CD14-positive monocyte (primary cell): Measurements from ENCODE around the gene TAX1BP1. TPM values are rescaled to one million over a fixed set of nuclear protein-coding genes. Genes with fewer than 3 reads are reported as not detected.

Experiments used
- DNase-seq, 3 donors: peaks; one replicate each; pipeline ENCODE4 v3.0.0-alpha.2; 2011 to 2022
- H2AFZ ChIP-seq: 2 replicates; pipeline ENCODE4 v1.6.0; 2012; ENCODE audit warnings: mild to moderate bottlenecking, low read depth, low read length, inconsistent platforms; ENCODE audit not compliant: insufficient read depth, poor library complexity, severe bottlenecking
- H3K27ac ChIP-seq, 2 donors: 1 replicate in 1 of 2; 2 replicates in 1 of 2; pipeline ENCODE4 v1.5.1; 2012 to 2013; ENCODE audit warnings: low read length in 2 of 2, control low read depth in 1 of 2, inconsistent platforms in 1 of 2, low read depth in 1 of 2, mild to moderate bottlenecking in 1 of 2
- H3K27me3 ChIP-seq, 2 donors: one replicate each; pipeline versions ENCODE4 v1.6.0 to v1.6.1; 2011 to 2013; ENCODE audit warnings: low read length in 2 of 2; ENCODE audit not compliant: control insufficient read depth in 2 of 2, insufficient read depth in 2 of 2
- H3K36me3 ChIP-seq, 2 donors: replicated peaks in 1 of 2; 1 replicate in 1 of 2; 2 replicates in 1 of 2; pipeline versions ENCODE4 v1.5.1 to v1.6.1; 2012 to 2013; ENCODE audit warnings: low read length in 2 of 2, control low read depth in 1 of 2, inconsistent platforms in 1 of 2, mild to moderate bottlenecking in 1 of 2; ENCODE audit not compliant: insufficient read depth in 2 of 2, control insufficient read depth in 1 of 2
- H3K4me1 ChIP-seq, 2 donors: 1 replicate in 1 of 2; 2 replicates in 1 of 2; pipeline versions ENCODE4 v1.5.1 to v1.6.1; 2012 to 2013; ENCODE audit warnings: low read length in 2 of 2, control low read depth in 1 of 2, inconsistent platforms in 1 of 2, mild to moderate bottlenecking in 1 of 2, moderate library complexity in 1 of 2; ENCODE audit not compliant: insufficient read depth in 2 of 2, control insufficient read depth in 1 of 2
- H3K4me2 ChIP-seq: replicated peaks from 2 replicates; pipeline ENCODE3; 2012; ENCODE audit warnings: low read length, moderate library complexity, mild to moderate bottlenecking; ENCODE audit not compliant: poor library complexity, severe bottlenecking; ENCODE audit errors: extremely low read depth
- H3K4me3 ChIP-seq, 3 experiments: fragments of 200-600 bp in 1 of 3; sonication (generic) in 1 of 3; replicated peaks in 1 of 3; 1 replicate in 2 of 3; 2 replicates in 1 of 3; pipeline ENCODE4 v1.5.1; 2011 to 2013; ENCODE audit warnings: low read length in 3 of 3, mild to moderate bottlenecking in 3 of 3, control low read depth in 2 of 3, low read depth in 2 of 3, inconsistent platforms in 1 of 3, moderate library complexity in 1 of 3
- H3K79me2 ChIP-seq: 2 replicates; pipeline ENCODE4 v1.6.0; 2012; ENCODE audit warnings: mild to moderate bottlenecking, control low read depth, inconsistent platforms, low read length, moderate library complexity; ENCODE audit not compliant: insufficient read depth
- H3K9ac ChIP-seq: 2 replicates; pipeline ENCODE4 v1.6.0; 2017; ENCODE audit warnings: low read length, mild to moderate bottlenecking; ENCODE audit not compliant: insufficient read depth, poor library complexity, severe bottlenecking
- H3K9me3 ChIP-seq, 2 donors: replicated peaks in 1 of 2; 1 replicate in 1 of 2; 2 replicates in 1 of 2; pipeline versions ENCODE4 v1.5.1 to v1.6.1; 2012 to 2013; ENCODE audit warnings: low read length in 2 of 2, control low read depth in 1 of 2; ENCODE audit not compliant: control insufficient read depth in 1 of 2, insufficient read depth in 1 of 2
- H4K20me1 ChIP-seq: 2 replicates; pipeline ENCODE4 v1.6.0; 2012; ENCODE audit warnings: mild to moderate bottlenecking, low read length, control low read depth, moderate library complexity; ENCODE audit not compliant: insufficient read depth
- H3K27ac Mint-ChIP-seq, 7 donors: one replicate each; pipeline ENCODE4 v1.8.0; 2020; ENCODE audit warnings: mild to moderate bottlenecking in 7 of 7, mixed read lengths in 7 of 7, moderate library complexity in 6 of 7, inconsistent platforms in 2 of 7
- H3K27me3 Mint-ChIP-seq, 3 donors: one replicate each; pipeline ENCODE4 v1.8.0; 2021 to 2022; ENCODE audit warnings: low read depth in 3 of 3, mild to moderate bottlenecking in 3 of 3, mixed read lengths in 3 of 3, moderate library complexity in 3 of 3, inconsistent platforms in 1 of 3
- H3K36me3 Mint-ChIP-seq, 2 donors: one replicate each; pipeline ENCODE4 v1.8.0; 2020; ENCODE audit warnings: mixed read lengths in 2 of 2, inconsistent platforms in 1 of 2, mild to moderate bottlenecking in 1 of 2
- H3K4me1 Mint-ChIP-seq: one replicate; pipeline ENCODE4 v1.8.0; 2020; ENCODE audit warnings: mild to moderate bottlenecking, mixed read lengths
- H3K4me3 Mint-ChIP-seq, 2 donors: one replicate each; pipeline ENCODE4 v1.8.0; 2020; ENCODE audit warnings: mild to moderate bottlenecking in 2 of 2, mixed read lengths in 2 of 2, moderate library complexity in 1 of 2
- H3K9me3 Mint-ChIP-seq, 7 donors: one replicate each; pipeline ENCODE4 v1.8.0; 2020 to 2022; ENCODE audit warnings: mixed read lengths in 7 of 7, mild to moderate bottlenecking in 6 of 7, moderate library complexity in 6 of 7, inconsistent platforms in 2 of 7
- CTCF ChIP-seq: fragments of 200-600 bp; IDR thresholded peaks from one replicate; pipeline ENCODE4 v1.8.0; 2022; ENCODE audit warnings: antibody characterized with exemption, mild to moderate bottlenecking
- WGBS: methylation state at CpG from one replicate; pipeline ENCODE4 v1.1.5; 2013; ENCODE audit warnings: missing lambda C conversion rate; ENCODE audit not compliant: insufficient coverage; 5-methylcytosine and 5-hydroxymethylcytosine counted together
- intact Hi-C, 2 donors: fragments of 100-400 bp; cut with micrococcal nuclease; formaldehyde crosslinking; loops; one replicate each; pipeline versions ENCODE4 v1.15.0 to v1.15.1; 2023
- polyA plus RNA-seq, 3 donors: library from polyadenylated mRNA; depleted of rRNA in 1 of 3; unstranded in 2 of 3; stranded (reverse) in 1 of 3; fragments of 300-500 nt in 2 of 3; fragments of >200 nt in 1 of 3; fragmentation: Illumina TruSeq in 2 of 3; gene quantifications; 1 replicate in 2 of 3; 2 replicates in 1 of 3; pipeline ENCODE4 v1.2.3, GENCODE V29; 2012 to 2021

The TAX1BP1 gene
- polyA plus RNA-seq, 3 donors, result 62.6 to 106 (median 85.3) TPM

GRCh38 chr7:27704422-27705199 is 35.4 kb upstream of the TAX1BP1 start:
- H3K36me3 ChIP-seq, result no peaks in the 10 kb centered on the region
- Mint-ChIP-seq H3K4me1 (no peaks in the 10 kb centered on the region), H3K4me3 (no peak overlapping the region), H3K27ac (no peak overlapping the region), H3K36me3 (no peaks in the 10 kb centered on the region), H3K27me3 (peaks cover 4 to 5% (median 4%) of the 10 kb centered on the region in 3 donors), H3K9me3 (peaks cover 0 to 4% (median 0%) of the 10 kb centered on the region in 7 donors)
- H3K9me3 ChIP-seq, result no peaks in the 10 kb centered on the region
- no peak overlapping the region for H2AFZ ChIP-seq
- H3K4me3 ChIP-seq, result no peak overlapping the region
- H4K20me1 ChIP-seq, result no peaks in the 10 kb centered on the region
- H3K4me1 ChIP-seq, result peaks cover 0 to under 1% of the 10 kb centered on the region in 2 donors
- no peak overlapping the region for H3K4me2 ChIP-seq
- H3K79me2 ChIP-seq, result no peaks in the 10 kb centered on the region
- H3K9ac ChIP-seq, result no peak overlapping the region
- WGBS, result 50% methylated on average over 2 of the region's 3 CpGs
- peaks cover 0 to 2% of the 10 kb centered on the region in 2 donors for H3K27me3 ChIP-seq
- intact Hi-C loops, result no loop called here
- H3K27ac ChIP-seq, result no peak overlapping the region
- no peak for DNase-seq
- TF ChIP-seq CTCF, result no peak

DNA sequence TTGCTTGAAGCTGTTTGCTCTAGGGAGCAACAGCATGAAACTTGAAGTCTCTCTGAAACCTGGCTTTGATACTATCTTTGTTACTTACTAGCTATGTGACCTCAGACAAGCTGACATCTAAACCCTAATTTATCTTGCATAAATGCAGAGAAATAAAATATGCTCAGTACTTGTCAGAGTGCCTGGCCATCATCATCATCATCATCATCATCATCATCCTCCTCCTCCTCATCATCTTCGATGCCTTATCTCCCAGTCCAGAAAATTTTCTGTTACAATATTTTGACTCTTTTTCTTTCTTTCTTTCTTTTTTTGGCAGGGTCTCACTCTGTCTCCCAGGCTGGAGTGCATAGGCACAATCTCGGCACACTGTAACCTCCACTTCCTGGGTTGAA is 34.8 kb upstream of the TAX1BP1 start:
- no peaks in the 10 kb centered on the region for H3K9me3 ChIP-seq
- H3K4me3 Mint-ChIP-seq, result peak overlapping the region in 1 of 2 donors; percentile 57
- no peaks in the 10 kb centered on the region for H3K79me2 ChIP-seq
- H3K4me1 Mint-ChIP-seq, result no peaks in the 10 kb centered on the region
- no peak overlapping the region for H3K27ac ChIP-seq
- H3K9ac ChIP-seq, result no peak overlapping the region
- H3K4me1 ChIP-seq, result no peaks in the 10 kb centered on the region
- peaks cover 4 to 5% (median 4%) of the 10 kb centered on the region in 3 donors for H3K27me3 Mint-ChIP-seq
- H3K4me3 ChIP-seq, result no peak overlapping the region
- peaks cover 0 to 2% of the 10 kb centered on the region in 2 donors for H3K27me3 ChIP-seq
- no peak overlapping the region for H3K4me2 ChIP-seq
- no peaks in the 10 kb centered on the region for H3K36me3 ChIP-seq
- no peak for TF ChIP-seq CTCF
- no peaks in the 10 kb centered on the region for H3K36me3 Mint-ChIP-seq
- H3K27ac Mint-ChIP-seq, result no peak overlapping the region
- no peaks in the 10 kb centered on the region for H4K20me1 ChIP-seq
- no peak overlapping the region for H2AFZ ChIP-seq
- DNase-seq, result no peak
- intact Hi-C loops, result no loop called here
- H3K9me3 Mint-ChIP-seq, result peaks cover 0 to 4% (median 0%) of the 10 kb centered on the region in 7 donors
- WGBS, result 90% methylated on average over 1 of the region's 2 CpGs
